NCI-H2171 treated with DMSO at 0.1 percent for 48 hours (cell line): ENCODE data around the gene STX17.
"Not testable (repeated sequence)": the region's sequence is repeated elsewhere in the genome, so short reads cannot be mapped to it uniquely, and the experiment has no call there.

Experiments used
- DNase-seq: peaks from one replicate; lab custom pipeline; 2025; lab: John Stamatoyannopoulos, UW

Gene STX17

GRCh38 chr9:99970481-99970880 is 64.0 kb downstream of the STX17 start:
- no peak for DNase-seq

- no peak for DNase-seq
These were observed 65.0 kb downstream of the STX17 start for GRCh38 chr9:99971410-99971809.

- no peak for DNase-seq
These were observed 67.0 kb downstream of the STX17 start for GRCh38 chr9:99973455-99973854.

- no peak for DNase-seq
These were observed 70.8 kb downstream of the STX17 start for GRCh38 chr9:99977033-99977792.

GRCh38 chr9:99978221-99978620 is 71.8 kb downstream of the STX17 start:
- no peak for DNase-seq

GRCh38 chr9:99980598-99980997 is 74.1 kb downstream of the STX17 start:
- DNase-seq = no peak

GRCh38 chr9:99986642-99987041 is 80.2 kb downstream of the STX17 start:
- DNase-seq = no peak

DNA sequence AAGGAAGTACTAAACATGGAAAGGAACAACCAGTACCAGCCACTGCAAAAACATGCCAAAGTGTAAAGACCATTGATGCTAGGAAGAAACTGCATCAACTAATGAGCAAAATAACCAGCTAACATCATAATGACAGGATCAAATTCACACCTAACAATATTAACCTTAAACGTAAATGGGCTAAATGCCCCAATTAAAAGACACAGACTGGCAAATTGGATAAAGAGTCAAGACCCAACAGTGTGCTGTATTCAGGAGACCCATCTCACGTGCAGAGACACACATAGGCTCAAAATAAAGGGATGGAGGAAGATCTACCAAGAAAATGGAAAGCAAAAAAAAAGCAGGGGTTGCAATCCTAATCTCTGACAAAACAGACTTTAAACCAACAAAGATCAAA is 84.1 kb downstream of the STX17 start:
- DNase-seq = not testable (repeated sequence)

DNA sequence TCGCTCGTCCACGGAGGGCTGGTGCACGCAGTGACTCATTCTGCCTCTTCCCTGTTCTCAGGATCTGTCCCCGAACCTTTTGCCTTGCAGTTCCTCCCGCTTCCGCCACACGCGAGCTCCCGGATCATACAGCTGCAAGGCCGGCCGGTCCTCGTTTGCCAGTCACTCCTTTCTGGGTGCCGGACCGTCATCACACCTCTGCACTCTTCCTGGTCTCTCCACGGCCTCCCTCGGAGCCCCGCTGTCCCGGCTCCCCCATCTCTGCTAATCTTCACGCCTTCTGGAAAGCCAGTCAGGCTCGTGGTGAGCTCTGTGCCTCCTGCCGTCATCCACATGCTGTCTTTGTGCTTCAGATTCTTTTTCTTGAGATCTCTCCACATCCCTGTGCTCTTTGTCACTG is 91.8 kb downstream of the STX17 start:
- DNase-seq = no peak

DNA sequence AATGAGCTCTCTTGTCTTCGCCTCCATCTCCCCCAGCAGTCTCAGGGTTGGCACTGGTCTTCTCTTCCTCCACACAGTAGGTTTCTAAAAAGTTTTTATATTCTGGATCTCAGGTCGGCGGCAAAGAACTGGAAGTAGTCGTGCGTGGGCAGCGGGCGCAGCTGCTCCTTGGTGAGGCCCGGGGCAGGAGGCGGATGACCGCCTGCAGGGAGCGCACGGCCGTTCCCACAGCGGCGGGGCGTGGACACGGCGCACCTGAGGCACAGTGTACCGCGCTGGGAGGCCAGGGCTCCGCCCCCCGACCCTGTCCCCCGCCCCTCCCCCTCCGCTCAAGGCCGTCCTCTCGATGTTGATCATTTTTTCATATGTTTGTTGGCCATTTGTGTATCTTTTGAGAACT is 92.4 kb downstream of the STX17 start:
- no peak for DNase-seq

DNA sequence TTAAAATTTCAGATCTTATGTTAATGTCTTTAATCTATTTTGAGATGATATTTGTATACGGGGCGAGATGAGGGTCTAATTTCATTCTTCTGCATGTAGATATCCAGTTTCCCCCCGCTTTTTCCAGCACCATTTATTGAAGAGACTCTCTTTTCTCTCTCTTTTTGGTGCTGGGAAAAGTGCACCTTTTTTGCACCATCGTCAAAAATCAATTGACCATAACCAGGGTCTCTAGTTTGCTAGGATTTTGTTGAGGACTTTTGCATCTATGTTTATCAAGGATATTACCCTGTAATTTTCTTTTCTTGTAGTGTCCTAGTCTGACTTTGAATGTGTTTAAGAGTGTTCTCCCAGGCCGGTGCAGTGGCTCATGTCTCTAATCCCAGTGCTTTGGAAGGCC is 93.3 kb downstream of the STX17 start:
- no peak for DNase-seq

GRCh38 chr9:100011062-100011681 is 104.7 kb downstream of the STX17 start:
- peak; percentile 65 for DNase-seq

DNA sequence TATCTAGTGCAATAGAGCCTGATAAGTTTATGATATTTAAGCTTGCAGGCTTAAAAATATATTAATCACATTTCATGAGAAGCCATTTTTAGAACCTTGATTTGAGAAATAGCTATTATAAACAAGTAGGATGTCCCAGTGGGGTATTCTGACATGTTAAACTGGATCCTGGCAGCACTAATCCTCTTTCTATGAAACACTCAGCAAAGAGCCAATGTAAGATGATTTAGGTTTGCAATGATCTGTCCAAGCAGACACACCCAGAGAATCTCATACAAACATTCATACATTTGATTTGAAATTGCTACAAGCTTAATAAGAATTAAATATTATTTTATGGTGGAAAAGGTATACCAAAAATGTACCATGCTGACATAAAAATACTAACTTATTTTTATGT is 105.8 kb downstream of the STX17 start:
- DNase-seq = no peak

- DNase-seq = no peak
These were observed 107.1 kb downstream of the STX17 start for GRCh38 chr9:100013573-100013972.

DNA sequence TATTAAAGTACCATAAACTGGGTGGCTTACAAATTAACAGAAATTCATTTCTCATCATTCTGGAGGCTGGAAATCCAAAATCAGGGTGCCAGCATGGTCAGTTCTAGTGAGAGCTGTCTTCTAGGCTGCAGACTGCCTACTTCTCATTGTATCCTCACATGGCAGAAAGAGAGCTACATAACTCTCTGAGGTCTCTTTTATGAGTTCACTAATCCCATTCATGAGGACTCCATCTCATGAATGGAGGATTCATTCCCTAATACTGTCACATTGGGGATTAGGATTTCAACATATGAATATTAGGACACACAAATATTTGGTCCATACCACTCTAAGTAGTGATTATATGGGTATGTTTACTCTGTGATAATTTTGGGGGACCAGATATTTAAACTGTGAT is 108.4 kb downstream of the STX17 start:
- DNase-seq = no peak

GRCh38 chr9:100019541-100019940 is 113.1 kb downstream of the STX17 start:
- no peak for DNase-seq
